ENCODE data around the gene NLRP12. TPM values are rescaled to one million over a fixed set of nuclear protein-coding genes. Genes with fewer than 3 reads are reported as not detected.

The NLRP12 gene
- polyA plus RNA-seq, 2 of the 4 experiments (the other 2 are of a cell fraction): 0.03 TPM

- TF ChIP-seq HDAC2 (IDR thresholded peaks at IDR 0.05): no peak
- no peak for TF ChIP-seq ELK1 (IDR thresholded peaks at IDR 0.05; ENCODE audit: low read depth, low read length)
- no peak for TF ChIP-seq RAD21 (conservative IDR thresholded peaks at IDR 0.05 in 1 of 2, IDR thresholded peaks at IDR 0.05 in 1 of 2)
- no peak for TF ChIP-seq NR3C1 (IDR thresholded peaks at IDR 0.05)
- TF ChIP-seq POLR2A (IDR thresholded peaks at IDR 0.05; ENCODE audit: low read length): peak; percentile 66
- TF ChIP-seq REST (IDR thresholded peaks at IDR 0.05): peak; percentile 21; the same call in 1 of the 2 replicates
- TF ChIP-seq ZC3H11A (IDR thresholded peaks at IDR 0.05): no peak
- no peak for TF ChIP-seq HOXB5 (CRISPR knock-in tag; IDR thresholded peaks at IDR 0.05)
- TF ChIP-seq CBX2 (IDR thresholded peaks at IDR 0.05; ENCODE audit: borderline replicate concordance, low read depth): no peak
- TF ChIP-seq JUN (IDR thresholded peaks at IDR 0.05): peak in 1 of 2 experiments; percentile 69; a peak in 4 of 5 replicates
- no peak for TF ChIP-seq ZFP36 (IDR thresholded peaks at IDR 0.05; ENCODE audit: borderline replicate concordance, partially characterized antibody)
- no peak for TF ChIP-seq FOXS1 (CRISPR knock-in tag; IDR thresholded peaks at IDR 0.05)
- no peak for TF ChIP-seq EHMT2 (IDR thresholded peaks at IDR 0.05; ENCODE audit: low read depth)
- TF ChIP-seq CHD2 (IDR thresholded peaks at IDR 0.05; ENCODE audit: low read length, partially characterized antibody): peak; percentile 7
- TF ChIP-seq KDM5A (IDR thresholded peaks at IDR 0.05): no peak
- TF ChIP-seq E2F6 (IDR thresholded peaks at IDR 0.05; ENCODE audit: borderline replicate concordance, low read depth): no peak
These were observed 43.3 kb upstream of the NLRP12 start, which contains the start of gene MYADM (continued) for GRCh38 chr19:53867225-53868090.

- Histone ChIP-seq H3K9me3 (no peaks in the 10 kb centered on the region), H3K4me3 (peak overlapping the region; percentile 69), H3K4me1 (peaks cover 34% of the 10 kb centered on the region), H3K4me2 (peak overlapping the region; percentile 93), H3K27ac (peak overlapping the region; percentile 94)
- FAIRE-seq (no peak), ATAC-seq (peak in 1 of 2 experiments; percentile 0; a peak in 2 of 6 replicates), DNase-seq (ENCODE audit: low read depth in 1 of 2, low spot score in 1 of 2) (no peak)
- POLR2A ChIA-PET: interaction anchor here (1.0 to 4.2 kb wide), 13 partner anchors 10 to 323 kb away, joined by 4 to 54 read pairs (median 10); partner anchors contain the start of genes CNOT3, MBOAT7 and PRKCG
- CTCF ChIA-PET: interaction anchor here (0.9 to 3.6 kb wide), 10 partner anchors 9 to 164 kb away, joined by 3 to 22 read pairs (median 10); partner anchors contain the start of gene PRKCG
- WGBS (ENCODE audit: missing lambda C conversion rate): 3% methylated on average over 14 of the region's 14 CpGs
- no peak for TF ChIP-seq HES2 (IDR thresholded peaks at IDR 0.05)
- TF ChIP-seq HOXA7 (CRISPR knock-in tag; IDR thresholded peaks at IDR 0.05): peak; percentile 81
- TF ChIP-seq POLR2A (IDR thresholded peaks at IDR 0.05; ENCODE audit: low read length): no peak
- TF ChIP-seq RNF2 (IDR thresholded peaks at IDR 0.05; ENCODE audit: borderline replicate concordance, low read depth): no peak
- TF ChIP-seq HDAC2 (IDR thresholded peaks at IDR 0.05): no peak
- TF ChIP-seq TP53 (CRISPR knock-in tag; IDR thresholded peaks at IDR 0.05): 0 out of 2 replicates have a peak, but pooled peaks have one; percentile 40
- TF ChIP-seq E2F6 (IDR thresholded peaks at IDR 0.05; ENCODE audit: borderline replicate concordance, low read depth): no peak
- no peak for TF ChIP-seq HOXB5 (CRISPR knock-in tag; IDR thresholded peaks at IDR 0.05)
- 0 out of 2 replicates have a peak, but pooled peaks have one; percentile 10 for TF ChIP-seq EHF (CRISPR knock-in tag; IDR thresholded peaks at IDR 0.05)
- TF ChIP-seq FOXS1 (CRISPR knock-in tag; IDR thresholded peaks at IDR 0.05): no peak
- TF ChIP-seq CHD4 (IDR thresholded peaks at IDR 0.05; ENCODE audit: borderline replicate concordance): 0 out of 2 replicates have a peak, but pooled peaks have one; percentile 42
- TF ChIP-seq MAX (IDR thresholded peaks at IDR 0.05): no peak
- TF ChIP-seq RARB (CRISPR knock-in tag; IDR thresholded peaks at IDR 0.05): no peak
- TF ChIP-seq KDM1A (IDR thresholded peaks at IDR 0.05; ENCODE audit: low read depth): no peak
- no peak for TF ChIP-seq EHMT2 (IDR thresholded peaks at IDR 0.05; ENCODE audit: low read depth)
- TF ChIP-seq HOXB13 (CRISPR knock-in tag; IDR thresholded peaks at IDR 0.05; ENCODE audit: low read depth): peak; percentile 54; the same call in 1 of the 2 replicates
- no peak for TF ChIP-seq NPAS2 (CRISPR knock-in tag; IDR thresholded peaks at IDR 0.05; ENCODE audit: borderline replicate concordance)
- TF ChIP-seq TFCP2L1 (CRISPR knock-in tag; IDR thresholded peaks at IDR 0.05): peak; percentile 77; the same call in 1 of the 2 replicates
- TF ChIP-seq FOSB (CRISPR knock-in tag; IDR thresholded peaks at IDR 0.05): peak; percentile 19; the same call in 1 of the 2 replicates
These were observed 42.7 kb upstream of the NLRP12 start for GRCh38 chr19:53866865-53867224.
